HG02588 (cell line): ENCODE measurements around the gene SOX6.

ENCODE experiments used
- ATAC-seq: cut with Tn5 transposase; IDR thresholded peaks from one replicate; pipeline ENCODE4 v1.9.1; 2021; ENCODE audit warnings: mild to moderate bottlenecking, moderate library complexity; ENCODE audit not compliant: unreplicated experiment

The SOX6 gene

DNA sequence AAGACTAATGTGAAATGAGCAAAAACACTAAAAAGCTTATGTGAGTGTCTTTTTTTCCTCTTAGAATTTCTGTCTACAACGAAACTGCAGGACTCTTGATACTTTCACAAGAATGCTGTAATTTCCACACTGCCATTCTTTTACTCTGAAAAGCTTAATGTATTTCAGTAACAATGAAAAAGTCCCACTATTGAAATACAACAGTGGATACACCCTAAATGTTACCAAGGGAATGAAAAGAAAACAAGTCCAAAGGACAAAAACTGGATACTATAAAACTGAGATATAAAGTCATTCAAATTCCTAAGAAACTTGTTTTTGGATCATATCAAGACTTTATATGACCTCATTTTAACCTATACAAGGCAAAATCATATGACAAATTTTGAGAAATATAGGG lies 77.4 kb downstream of the SOX6 start:
- no peak for ATAC-seq

- ATAC-seq: no peak
Observed at GRCh38 chr11:16278273-16278672, 78.1 kb downstream of the SOX6 start.

GRCh38 chr11:16276251-16276650 lies 80.1 kb downstream of the SOX6 start:
- no peak for ATAC-seq

- ATAC-seq: no peak
Observed at GRCh38 chr11:16271258-16271657, 85.1 kb downstream of the SOX6 start.

GRCh38 chr11:16266021-16266420 lies 90.3 kb downstream of the SOX6 start:
- no peak for ATAC-seq

- ATAC-seq: no peak
Observed at GRCh38 chr11:16265022-16265421, 91.3 kb downstream of the SOX6 start.

GRCh38 chr11:16262645-16262955 lies 93.7 kb downstream of the SOX6 start:
- no peak for ATAC-seq

- ATAC-seq: peak; percentile 87
Observed at GRCh38 chr11:16261836-16262644, 94.3 kb downstream of the SOX6 start.

GRCh38 chr11:16252373-16252772 lies 104.0 kb downstream of the SOX6 start:
- no peak for ATAC-seq

- ATAC-seq: no peak
Observed at GRCh38 chr11:16248248-16248647, 108.1 kb downstream of the SOX6 start.

- no peak for ATAC-seq
Observed at GRCh38 chr11:16242806-16243205, 113.5 kb downstream of the SOX6 start.

- ATAC-seq: no peak
Observed at GRCh38 chr11:16240687-16241086, 115.7 kb downstream of the SOX6 start.

- ATAC-seq: no peak
Observed at GRCh38 chr11:16239141-16240105, 116.9 kb downstream of the SOX6 start.

DNA sequence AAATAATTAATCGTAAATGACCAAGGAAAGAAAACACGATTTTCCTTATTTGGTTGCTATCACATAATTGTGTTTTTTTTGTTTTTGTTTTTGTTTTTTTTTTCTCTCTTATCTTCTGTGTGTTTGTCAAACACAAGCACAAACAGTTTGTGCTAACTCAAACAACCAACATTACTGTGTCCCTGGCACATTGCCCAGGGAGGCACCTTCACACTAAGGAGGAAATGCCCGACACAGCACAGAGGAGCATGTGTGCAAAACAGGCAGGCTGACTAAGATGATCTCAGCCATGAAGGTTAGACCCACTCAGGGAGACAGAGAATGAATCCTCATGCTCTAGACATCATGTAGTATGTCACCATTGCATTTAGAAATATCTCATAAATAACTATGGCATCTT lies 130.1 kb downstream of the SOX6 start:
- no peak for ATAC-seq

GRCh38 chr11:16225623-16226022 lies 130.7 kb downstream of the SOX6 start:
- ATAC-seq: no peak

GRCh38 chr11:16223558-16223957 lies 132.8 kb downstream of the SOX6 start:
- ATAC-seq: no peak

GRCh38 chr11:16217631-16218030 lies 138.7 kb downstream of the SOX6 start:
- ATAC-seq: no peak

DNA sequence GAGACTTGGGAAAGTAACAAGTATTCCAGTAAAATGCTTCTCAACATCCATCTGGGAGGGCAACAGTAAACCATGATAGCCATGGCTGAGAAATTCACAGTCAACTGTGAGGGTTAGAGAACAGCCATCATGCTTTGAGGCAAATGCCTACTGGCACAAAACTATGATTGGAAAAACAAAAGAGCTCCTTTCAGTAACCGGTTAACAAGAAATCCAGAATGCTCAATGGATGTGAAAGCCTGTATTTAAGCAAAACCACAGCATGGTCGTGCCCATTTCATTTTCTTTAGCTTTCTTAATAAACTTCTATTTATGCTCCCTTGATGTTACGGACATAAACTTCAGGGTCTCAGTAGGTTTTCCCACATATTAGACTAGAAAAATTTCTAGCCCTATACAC lies 139.5 kb downstream of the SOX6 start:
- no peak for ATAC-seq

DNA sequence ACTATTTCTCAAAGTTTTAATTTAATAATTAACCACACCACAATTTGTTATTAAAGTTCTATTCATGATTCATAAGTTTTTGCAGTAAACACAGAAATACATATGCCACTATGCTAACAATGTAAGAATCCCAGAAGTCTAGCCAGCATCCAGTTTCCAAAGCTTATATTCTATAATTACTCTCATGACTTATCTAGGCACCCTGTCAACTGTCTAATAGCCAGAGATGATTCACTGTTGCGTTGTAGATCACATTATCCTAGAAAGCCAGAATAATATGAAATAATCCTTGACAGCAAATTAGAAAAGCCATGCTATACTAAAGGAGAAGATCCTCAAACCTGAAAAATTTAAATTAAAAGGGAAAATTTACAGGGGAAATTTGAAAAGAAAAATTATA lies 141.0 kb downstream of the SOX6 start:
- ATAC-seq: no peak

DNA sequence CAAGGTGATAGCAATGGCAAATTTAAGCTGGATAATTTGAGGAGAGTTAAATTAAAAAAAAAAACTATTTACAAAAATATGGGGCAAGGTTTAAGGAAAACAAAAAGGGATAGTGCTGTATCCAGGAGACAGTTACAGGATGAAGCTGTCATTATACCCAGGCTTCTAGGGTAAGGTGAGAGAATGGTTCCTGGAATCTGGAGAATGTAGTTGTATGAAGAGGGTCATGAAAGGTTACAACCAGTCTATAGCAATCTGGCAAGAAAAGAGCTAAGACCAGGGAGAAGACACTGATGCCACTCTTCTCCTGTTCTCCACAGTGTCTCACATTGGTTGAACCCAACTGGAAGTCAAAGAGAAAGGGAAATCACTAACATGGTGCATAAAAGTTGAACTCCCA lies 144.9 kb downstream of the SOX6 start:
- ATAC-seq: no peak

DNA sequence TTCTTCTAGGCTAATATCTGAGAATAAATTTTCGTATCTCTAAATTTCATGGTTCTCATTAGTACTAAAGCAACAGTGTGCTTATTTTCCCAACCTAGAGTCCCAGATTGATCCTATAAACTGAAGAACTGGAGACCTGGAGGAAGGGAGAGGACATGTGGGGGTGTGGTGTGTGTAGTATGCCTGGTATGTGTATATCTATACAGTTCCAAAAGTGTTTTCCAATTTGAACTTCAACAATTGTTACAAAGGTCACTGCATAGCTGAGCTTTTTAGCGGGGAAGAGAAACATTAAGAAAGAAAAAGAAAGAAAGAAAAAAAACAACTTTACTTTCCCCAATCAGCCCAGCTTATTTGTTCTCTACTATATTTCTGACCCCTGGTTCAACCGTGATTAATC lies 152.1 kb downstream of the SOX6 start:
- no peak for ATAC-seq

DNA sequence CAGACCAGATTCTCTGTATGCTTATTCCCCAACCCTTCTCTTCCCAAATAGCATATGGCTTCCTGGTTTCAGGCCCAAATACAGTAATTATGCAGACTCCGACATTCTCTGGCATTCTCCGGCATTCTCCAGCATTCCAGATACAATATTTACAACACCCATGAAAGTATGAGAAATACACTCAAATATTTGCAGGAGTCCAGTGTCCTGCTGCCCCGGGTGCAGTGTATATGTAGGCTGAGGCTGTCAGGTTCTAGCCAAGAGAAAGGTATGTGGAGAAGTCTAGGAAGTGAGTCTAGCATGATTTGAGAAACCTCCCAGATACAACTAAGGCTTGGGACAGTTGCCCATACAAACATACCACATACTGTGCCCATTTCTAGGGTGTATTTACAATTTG lies 160.7 kb downstream of the SOX6 start:
- no peak for ATAC-seq
